Myocyte (in vitro differentiated cells): ENCODE results near the gene STPG4. TPM values are rescaled to one million over a fixed set of nuclear protein-coding genes. Genes with fewer than 3 reads are reported as not detected.

Experiments
- DNase-seq: peaks from one replicate; pipeline ENCODE4 v3.0.0-alpha.2; 2012; ENCODE audit warnings: low read depth
- total RNA-seq: library from RNA; depleted of rRNA; stranded (reverse); fragments of >200 nt; gene quantifications from 2 replicates; pipeline ENCODE4 v1.2.3, GENCODE V29; 2014

The STPG4 gene
- total RNA-seq, 1 donor from 2014 or later: 0.24 TPM

DNA sequence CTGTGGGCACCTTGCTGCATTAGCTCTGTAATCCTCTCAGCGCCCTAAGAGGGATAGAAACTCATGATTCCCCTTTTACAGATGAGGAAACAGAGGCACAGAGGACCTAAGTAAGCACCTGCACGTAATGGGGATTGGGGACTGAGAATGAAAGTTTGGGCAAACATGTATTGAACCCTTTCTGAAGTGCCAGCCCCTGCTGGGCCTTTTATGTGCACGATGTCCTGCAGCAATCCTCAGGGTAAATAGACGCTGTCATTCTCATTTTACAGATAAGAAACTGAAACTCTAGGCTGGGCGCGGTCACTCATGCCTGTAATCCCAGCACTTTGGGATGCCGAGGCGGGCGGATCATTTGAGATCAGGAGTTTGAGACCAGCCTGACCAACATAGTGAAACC is 117.4 kb downstream of the STPG4 start:
- DNase-seq: no peak

Other genes with a start within 250 kb of the STPG4 start
- gene MCFD2, start 239.5 kb downstream of the STPG4 start, total RNA-seq: 51.8 and 66.7 TPM in 2 replicates
- 4.4 and 8.0 TPM in 2 replicates for gene TTC7A, start 214.1 kb downstream of the STPG4 start, total RNA-seq
- 357 and 483 TPM in 2 replicates for gene CALM2, start 21.2 kb upstream of the STPG4 start, total RNA-seq
- 0.11 TPM in 1 of 2 replicates, not detected in the other for gene EPCAM, start 214.0 kb upstream of the STPG4 start, total RNA-seq
- 17.2 and 17.5 TPM in 2 replicates for gene MSH2, start 247.8 kb upstream of the STPG4 start, total RNA-seq